ENCODE data around the gene TEDC2.

Gene TEDC2

GRCh38 chr16:2464333-2464732 is 4.4 kb downstream of the TEDC2 start:
- Histone ChIP-seq H3K36me3 (ENCODE audit: control insufficient read depth in 5 of 5, insufficient read depth in 5 of 5, low read length in 5 of 5) (no peaks in the 10 kb centered on the region), H3K27ac (ENCODE audit: low read depth, low read length) (no peak overlapping the region), H3K4me1 (ENCODE audit: control insufficient read depth in 5 of 5, insufficient read depth in 5 of 5, low read length in 5 of 5) (peaks cover 0 to 36% (median 28%) of the 10 kb centered on the region in 5 donors), H3K4me3 (ENCODE audit: low read depth in 1 of 5, low read length in 5 of 5) (no peak overlapping the region), H3K9me3 (ENCODE audit: control insufficient read depth in 5 of 5, low read length in 5 of 5) (no peaks in the 10 kb centered on the region), H3K9ac (ENCODE audit: low read length in 5 of 5) (no peak overlapping the region), H3K27me3 (ENCODE audit: control insufficient read depth in 5 of 5, insufficient read depth in 4 of 5, low read length in 5 of 5) (peaks cover 0 to 6% (median 0%) of the 10 kb centered on the region in 5 donors)

- Histone ChIP-seq H3K9ac (ENCODE audit: low read length in 5 of 5) (no peak overlapping the region), H3K27me3 (ENCODE audit: control insufficient read depth in 5 of 5, insufficient read depth in 4 of 5, low read length in 5 of 5) (peaks cover 0 to 20% (median 9%) of the 10 kb centered on the region in 5 donors), H3K4me3 (ENCODE audit: low read depth in 1 of 5, low read length in 5 of 5) (no peak overlapping the region), H3K27ac (ENCODE audit: low read depth, low read length) (no peak overlapping the region), H3K4me1 (ENCODE audit: control insufficient read depth in 5 of 5, insufficient read depth in 5 of 5, low read length in 5 of 5) (peaks cover 0 to 32% (median 22%) of the 10 kb centered on the region in 5 donors), H3K36me3 (ENCODE audit: control insufficient read depth in 5 of 5, insufficient read depth in 5 of 5, low read length in 5 of 5) (no peaks in the 10 kb centered on the region), H3K9me3 (ENCODE audit: control insufficient read depth in 5 of 5, low read length in 5 of 5) (no peaks in the 10 kb centered on the region)
These were observed 5.9 kb downstream of the TEDC2 start for GRCh38 chr16:2465653-2466415.

DNA sequence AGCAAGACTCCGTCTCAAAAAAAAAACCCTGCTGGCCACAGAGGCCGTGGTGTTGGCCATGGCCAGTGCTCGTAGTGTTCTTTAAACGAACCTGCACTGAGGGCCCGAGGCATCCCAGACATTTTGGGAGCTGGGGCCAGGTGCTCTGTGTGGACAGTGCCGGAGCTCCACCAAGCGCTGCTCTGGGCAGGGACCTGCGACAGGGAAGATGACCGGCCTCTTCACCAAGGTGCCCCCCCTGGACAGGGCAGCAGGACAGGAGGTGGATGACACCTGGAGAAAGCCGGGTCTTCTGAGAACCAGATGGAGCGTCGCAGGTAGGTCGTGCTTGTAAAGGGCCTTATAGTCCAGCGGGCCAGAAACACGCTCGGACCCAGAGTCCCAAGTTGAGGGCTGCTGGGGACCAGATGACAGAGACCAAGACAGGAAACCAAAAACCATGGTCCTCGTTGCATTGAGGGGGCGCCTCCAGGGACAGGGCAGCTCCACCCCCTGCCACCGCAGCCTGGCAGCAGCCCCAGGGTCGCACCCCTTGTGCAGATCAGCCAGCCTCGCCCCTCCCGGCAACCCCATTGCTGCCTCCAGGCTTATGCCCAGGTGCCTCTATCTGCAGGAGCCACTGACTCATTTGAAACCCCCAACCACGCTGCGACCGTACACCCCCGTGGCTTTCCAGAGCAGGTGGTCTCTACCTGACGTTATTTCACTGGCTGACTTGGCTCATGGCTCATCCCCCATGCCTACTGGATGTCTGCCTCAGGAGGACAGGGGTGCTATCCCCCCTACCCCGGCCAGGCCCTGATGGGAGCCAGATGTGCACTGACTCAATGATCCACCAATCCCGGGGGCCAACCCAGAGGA is 7.0 kb downstream of the TEDC2 start:
- Histone ChIP-seq H3K9me3 (ENCODE audit: control insufficient read depth in 5 of 5, low read length in 5 of 5) (no peaks in the 10 kb centered on the region), H3K9ac (ENCODE audit: low read length in 5 of 5) (peak overlapping the region in 1 of 5 donors; percentile 9), H3K4me3 (ENCODE audit: low read depth in 1 of 5, low read length in 5 of 5) (peak overlapping the region in 3 of 5 donors; percentile 3 to 68 (median 53)), H3K27ac (ENCODE audit: low read depth, low read length) (no peak overlapping the region), H3K4me1 (ENCODE audit: control insufficient read depth in 5 of 5, insufficient read depth in 5 of 5, low read length in 5 of 5) (peaks cover 0 to 42% (median 28%) of the 10 kb centered on the region in 5 donors), H3K27me3 (ENCODE audit: control insufficient read depth in 5 of 5, insufficient read depth in 4 of 5, low read length in 5 of 5) (peaks cover 0 to 22% (median 12%) of the 10 kb centered on the region in 5 donors), H3K36me3 (ENCODE audit: control insufficient read depth in 5 of 5, insufficient read depth in 5 of 5, low read length in 5 of 5) (no peaks in the 10 kb centered on the region)

DNA sequence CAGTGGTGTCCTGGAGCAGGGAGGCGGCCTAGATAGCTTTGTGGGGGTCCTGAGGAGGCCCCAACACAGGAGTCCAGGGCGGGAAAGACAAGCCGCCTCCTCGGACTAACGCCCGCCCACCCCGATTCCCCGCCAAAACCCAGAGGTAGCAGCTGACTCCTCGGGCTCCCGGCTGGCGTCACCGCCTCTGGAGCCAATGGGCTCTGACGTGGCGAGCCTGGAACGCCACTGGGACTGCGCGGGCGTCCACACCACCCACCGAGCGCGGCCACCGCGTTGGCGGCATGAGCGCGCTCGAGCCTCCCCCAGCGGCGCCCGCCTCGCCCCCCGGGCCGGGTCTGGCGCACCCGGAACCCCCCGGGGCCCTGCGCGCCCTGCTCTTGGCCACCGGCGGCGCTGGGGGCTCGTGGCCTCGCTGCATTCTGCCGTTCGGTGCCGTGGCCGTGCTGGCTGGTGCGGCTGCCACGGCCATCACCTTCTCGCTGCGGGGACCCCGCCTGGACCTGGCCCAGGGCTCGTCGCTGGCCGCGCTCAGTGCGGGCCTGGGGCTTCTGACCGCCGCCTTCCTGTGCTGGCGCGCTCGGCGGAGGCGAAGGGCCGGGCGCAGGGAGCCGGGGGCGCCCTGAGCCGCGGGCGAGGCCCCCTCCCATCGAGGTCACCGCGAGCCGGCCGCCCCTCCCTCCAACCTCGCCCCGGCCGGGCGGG is 7.8 kb downstream of the TEDC2 start:
- H3K9ac ChIP-seq (ENCODE audit: low read length in 5 of 5), result peak overlapping the region in 3 of 5 donors; percentile 35 to 62 (median 42)
- H3K27ac ChIP-seq (ENCODE audit: low read depth, low read length), result peak overlapping the region; percentile 50
- peak overlapping the region in 4 of 5 donors; percentile 39 to 68 (median 57) for H3K4me3 ChIP-seq (ENCODE audit: low read depth in 1 of 5, low read length in 5 of 5)
- H3K9me3 ChIP-seq (ENCODE audit: control insufficient read depth in 5 of 5, low read length in 5 of 5), result no peaks in the 10 kb centered on the region
- peaks cover 0 to 30% (median 13%) of the 10 kb centered on the region in 5 donors for H3K27me3 ChIP-seq (ENCODE audit: control insufficient read depth in 5 of 5, insufficient read depth in 4 of 5, low read length in 5 of 5)
- H3K36me3 ChIP-seq (ENCODE audit: control insufficient read depth in 5 of 5, insufficient read depth in 5 of 5, low read length in 5 of 5), result no peaks in the 10 kb centered on the region
- peaks cover 0 to 49% (median 34%) of the 10 kb centered on the region in 5 donors for H3K4me1 ChIP-seq (ENCODE audit: control insufficient read depth in 5 of 5, insufficient read depth in 5 of 5, low read length in 5 of 5)

DNA sequence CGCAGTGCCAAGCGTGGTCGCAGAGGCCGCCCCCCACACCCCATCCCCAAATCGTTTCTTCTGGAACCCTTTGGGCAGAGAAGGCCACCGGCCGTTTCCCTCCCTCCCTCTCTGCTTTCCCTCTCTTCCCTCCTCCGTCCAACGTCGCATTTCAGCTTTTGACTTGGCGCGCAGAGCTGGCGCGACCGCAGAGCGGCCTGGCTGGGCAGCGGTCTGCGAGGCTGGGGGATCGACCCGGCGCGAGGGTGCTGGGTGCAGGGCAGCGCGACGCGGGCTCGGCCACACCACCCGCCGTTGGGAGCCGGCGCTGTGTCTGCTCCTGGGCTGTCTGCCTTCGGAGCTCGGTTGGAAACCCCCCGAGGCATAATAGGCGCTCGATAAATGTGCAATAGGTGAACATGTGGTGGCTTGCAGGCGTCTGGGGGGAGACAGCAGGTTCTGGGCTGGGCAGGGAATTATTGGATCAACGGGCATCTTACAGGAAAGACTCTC is 8.4 kb downstream of the TEDC2 start:
- peaks cover 0 to 54% (median 39%) of the 10 kb centered on the region in 5 donors for H3K4me1 ChIP-seq (ENCODE audit: control insufficient read depth in 5 of 5, insufficient read depth in 5 of 5, low read length in 5 of 5)
- H3K9me3 ChIP-seq (ENCODE audit: control insufficient read depth in 5 of 5, low read length in 5 of 5), result no peaks in the 10 kb centered on the region
- H3K27me3 ChIP-seq (ENCODE audit: control insufficient read depth in 5 of 5, insufficient read depth in 4 of 5, low read length in 5 of 5), result peaks cover 0 to 35% (median 18%) of the 10 kb centered on the region in 5 donors
- no peaks in the 10 kb centered on the region for H3K36me3 ChIP-seq (ENCODE audit: control insufficient read depth in 5 of 5, insufficient read depth in 5 of 5, low read length in 5 of 5)
- H3K4me3 ChIP-seq (ENCODE audit: low read depth in 1 of 5, low read length in 5 of 5), result peak overlapping the region in 4 of 5 donors; percentile 39 to 68 (median 57)
- peak overlapping the region; percentile 50 for H3K27ac ChIP-seq (ENCODE audit: low read depth, low read length)
- H3K9ac ChIP-seq (ENCODE audit: low read length in 5 of 5), result peak overlapping the region in 4 of 5 donors; percentile 35 to 62 (median 42)

GRCh38 chr16:2468725-2469398 is 9.0 kb downstream of the TEDC2 start:
- H3K9ac ChIP-seq (ENCODE audit: low read length in 5 of 5), result peak overlapping the region in 2 of 5 donors; percentile 41 to 43
- H3K4me3 ChIP-seq (ENCODE audit: low read depth in 1 of 5, low read length in 5 of 5), result peak overlapping the region in 4 of 5 donors; percentile 39 to 68 (median 57)
- peaks cover 0 to 35% (median 18%) of the 10 kb centered on the region in 5 donors for H3K27me3 ChIP-seq (ENCODE audit: control insufficient read depth in 5 of 5, insufficient read depth in 4 of 5, low read length in 5 of 5)
- H3K36me3 ChIP-seq (ENCODE audit: control insufficient read depth in 5 of 5, insufficient read depth in 5 of 5, low read length in 5 of 5), result no peaks in the 10 kb centered on the region
- H3K9me3 ChIP-seq (ENCODE audit: control insufficient read depth in 5 of 5, low read length in 5 of 5), result no peaks in the 10 kb centered on the region
- H3K27ac ChIP-seq (ENCODE audit: low read depth, low read length), result no peak overlapping the region
- peaks cover 0 to 58% (median 43%) of the 10 kb centered on the region in 5 donors for H3K4me1 ChIP-seq (ENCODE audit: control insufficient read depth in 5 of 5, insufficient read depth in 5 of 5, low read length in 5 of 5)

DNA sequence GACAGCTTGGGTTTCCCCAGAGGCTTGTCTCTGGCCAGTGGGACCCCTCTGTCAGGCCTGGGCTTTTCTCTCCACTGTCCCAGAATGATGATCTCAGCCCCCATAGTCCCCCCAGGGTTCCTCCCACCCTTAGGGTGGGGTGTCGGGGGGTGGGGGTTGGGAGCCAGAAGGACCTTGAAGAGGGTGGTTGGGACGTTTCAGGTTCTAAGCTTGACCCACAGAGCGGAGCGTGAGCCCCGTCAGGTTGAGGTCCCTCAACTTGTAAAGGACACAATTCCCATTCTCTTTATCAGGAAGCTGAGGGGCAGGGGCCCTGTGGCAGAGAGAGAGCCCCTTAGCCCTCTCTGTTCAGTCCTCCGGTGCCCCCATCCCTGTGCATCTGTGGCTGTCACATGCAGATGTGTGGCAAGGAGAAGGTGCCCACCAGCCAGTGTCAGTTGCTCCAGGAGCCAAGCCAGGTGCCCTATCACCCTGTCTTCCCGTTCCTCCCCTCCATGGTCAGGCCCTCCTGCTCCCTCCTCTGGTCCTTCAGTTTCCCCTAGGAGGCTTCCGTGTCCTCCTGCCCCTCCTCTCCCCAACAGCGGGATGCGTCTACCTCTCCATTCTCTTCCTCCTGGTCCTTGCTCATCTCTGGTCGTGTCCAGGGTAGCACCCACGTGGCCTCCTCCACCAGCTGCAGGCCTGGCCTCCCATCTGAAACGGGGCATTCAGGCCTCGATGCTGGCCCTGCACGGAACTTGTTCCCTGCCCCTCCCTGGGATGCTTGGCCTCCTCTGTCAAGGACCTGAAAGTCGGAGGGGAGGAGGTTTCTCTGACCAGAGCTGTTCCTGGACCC is 9.7 kb downstream of the TEDC2 start:
- H3K9me3 ChIP-seq (ENCODE audit: control insufficient read depth in 5 of 5, low read length in 5 of 5), result no peaks in the 10 kb centered on the region
- peak overlapping the region in 1 of 5 donors; percentile 68 for H3K4me3 ChIP-seq (ENCODE audit: low read depth in 1 of 5, low read length in 5 of 5)
- H3K27ac ChIP-seq (ENCODE audit: low read depth, low read length), result peak overlapping the region; percentile 41
- H3K27me3 ChIP-seq (ENCODE audit: control insufficient read depth in 5 of 5, insufficient read depth in 4 of 5, low read length in 5 of 5), result peaks cover 0 to 35% (median 18%) of the 10 kb centered on the region in 5 donors
- peaks cover 0 to 66% (median 50%) of the 10 kb centered on the region in 5 donors for H3K4me1 ChIP-seq (ENCODE audit: control insufficient read depth in 5 of 5, insufficient read depth in 5 of 5, low read length in 5 of 5)
- H3K36me3 ChIP-seq (ENCODE audit: control insufficient read depth in 5 of 5, insufficient read depth in 5 of 5, low read length in 5 of 5), result no peaks in the 10 kb centered on the region
- H3K9ac ChIP-seq (ENCODE audit: low read length in 5 of 5), result peak overlapping the region in 1 of 5 donors; percentile 41

- Histone ChIP-seq H3K9me3 (ENCODE audit: control insufficient read depth in 5 of 5, low read length in 5 of 5) (no peaks in the 10 kb centered on the region), H3K4me1 (ENCODE audit: control insufficient read depth in 5 of 5, insufficient read depth in 5 of 5, low read length in 5 of 5) (peaks cover 0 to 68% (median 50%) of the 10 kb centered on the region in 5 donors)
These were observed 10.3 kb downstream of the TEDC2 start for GRCh38 chr16:2470234-2470601.

More at GRCh38 chr16:2470234-2470601, 10.3 kb downstream of the TEDC2 start:
- Histone ChIP-seq H3K27ac (ENCODE audit: low read depth, low read length) (peak overlapping the region; percentile 41), H3K36me3 (ENCODE audit: control insufficient read depth in 5 of 5, insufficient read depth in 5 of 5, low read length in 5 of 5) (no peaks in the 10 kb centered on the region), H3K4me3 (ENCODE audit: low read depth in 1 of 5, low read length in 5 of 5) (no peak overlapping the region), H3K9ac (ENCODE audit: low read length in 5 of 5) (no peak overlapping the region), H3K27me3 (ENCODE audit: control insufficient read depth in 5 of 5, insufficient read depth in 4 of 5, low read length in 5 of 5) (peaks cover 0 to 35% (median 18%) of the 10 kb centered on the region in 5 donors)
